ENCODE data around the gene LRRC23. TPM values are rescaled to one million over a fixed set of nuclear protein-coding genes. Genes with fewer than 3 reads are reported as not detected.

LRRC23 gene
- total and polyA plus RNA-seq, 4 donors, result 13.5 to 25.5 (median 25.2) TPM

DNA sequence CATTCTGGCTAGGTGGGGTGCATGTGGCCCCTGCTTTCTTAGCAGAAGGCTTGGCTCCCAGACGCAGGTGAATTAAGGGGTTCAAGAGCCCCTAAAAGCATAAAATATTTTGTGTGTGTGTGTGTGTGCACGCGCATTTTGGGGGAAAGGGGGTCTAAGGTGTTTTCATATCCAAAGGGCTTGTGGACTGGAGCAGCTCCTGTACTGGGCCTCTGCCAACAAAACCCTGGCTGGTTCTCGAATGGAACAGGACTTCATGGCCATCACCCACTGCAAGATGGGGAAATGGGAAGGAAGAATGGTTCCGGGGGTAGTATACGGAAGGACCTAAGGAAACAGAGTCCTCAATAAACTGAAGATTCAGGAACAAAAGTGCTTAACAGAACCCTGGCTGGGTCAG is 19.2 kb downstream of the LRRC23 start:
- no peak overlapping the region for H3K4me3 ChIP-seq (ENCODE audit: low read depth, low read length)
- WGBS (ENCODE audit: insufficient coverage), result 67% methylated on average over 4 of the region's 6 CpGs

DNA sequence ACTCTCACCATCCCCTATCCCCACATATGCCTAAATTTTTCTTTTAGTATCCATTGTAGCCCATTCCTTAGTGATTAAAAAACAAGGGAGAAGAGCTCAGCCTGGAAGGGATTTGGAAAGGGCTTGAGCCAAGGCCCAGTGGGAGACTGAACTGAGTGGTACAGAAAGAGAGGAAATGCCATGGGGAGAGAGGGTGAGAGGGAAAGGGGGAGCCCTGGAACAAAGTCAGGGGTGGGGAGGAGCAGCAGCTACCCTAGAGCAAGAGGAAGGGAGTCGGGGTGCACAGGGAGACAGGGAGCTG is 20.6 kb downstream of the LRRC23 start:
- DNase-seq (ENCODE audit: low read depth in 4 of 6, low spot score in 6 of 6), result peak in 2 of 6 donors; percentile 68 to 83
- Histone ChIP-seq H3K4me3 (ENCODE audit: low read depth, low read length) (peak overlapping the region; percentile 39), H3K9me3 (ENCODE audit: control insufficient read depth, insufficient read depth, low read length) (no peaks in the 10 kb centered on the region), H3K4me1 (ENCODE audit: control insufficient read depth, insufficient read depth, low read length) (peaks cover 63% of the 10 kb centered on the region), H3K27me3 (ENCODE audit: control insufficient read depth, insufficient read depth, low read length) (no peaks in the 10 kb centered on the region), H3K27ac (ENCODE audit: low read depth, low read length) (peak overlapping the region; percentile 99), H3K36me3 (ENCODE audit: control insufficient read depth, insufficient read depth, low read length) (peaks cover 29% of the 10 kb centered on the region)
- WGBS (ENCODE audit: insufficient coverage), result 7% methylated on average over 1 of the region's 1 CpG

More for the DNA sequence above, 19.2 kb downstream of the LRRC23 start:
- Histone ChIP-seq H3K27me3 (ENCODE audit: control insufficient read depth, insufficient read depth, low read length) (no peaks in the 10 kb centered on the region), H3K4me1 (ENCODE audit: control insufficient read depth, insufficient read depth, low read length) (peaks cover 51% of the 10 kb centered on the region), H3K36me3 (ENCODE audit: control insufficient read depth, insufficient read depth, low read length) (peaks cover 38% of the 10 kb centered on the region), H3K27ac (ENCODE audit: low read depth, low read length) (peak overlapping the region; percentile 99), H3K9me3 (ENCODE audit: control insufficient read depth, insufficient read depth, low read length) (no peaks in the 10 kb centered on the region)
- no peak for DNase-seq (ENCODE audit: low read depth in 4 of 6, low spot score in 6 of 6)

DNA sequence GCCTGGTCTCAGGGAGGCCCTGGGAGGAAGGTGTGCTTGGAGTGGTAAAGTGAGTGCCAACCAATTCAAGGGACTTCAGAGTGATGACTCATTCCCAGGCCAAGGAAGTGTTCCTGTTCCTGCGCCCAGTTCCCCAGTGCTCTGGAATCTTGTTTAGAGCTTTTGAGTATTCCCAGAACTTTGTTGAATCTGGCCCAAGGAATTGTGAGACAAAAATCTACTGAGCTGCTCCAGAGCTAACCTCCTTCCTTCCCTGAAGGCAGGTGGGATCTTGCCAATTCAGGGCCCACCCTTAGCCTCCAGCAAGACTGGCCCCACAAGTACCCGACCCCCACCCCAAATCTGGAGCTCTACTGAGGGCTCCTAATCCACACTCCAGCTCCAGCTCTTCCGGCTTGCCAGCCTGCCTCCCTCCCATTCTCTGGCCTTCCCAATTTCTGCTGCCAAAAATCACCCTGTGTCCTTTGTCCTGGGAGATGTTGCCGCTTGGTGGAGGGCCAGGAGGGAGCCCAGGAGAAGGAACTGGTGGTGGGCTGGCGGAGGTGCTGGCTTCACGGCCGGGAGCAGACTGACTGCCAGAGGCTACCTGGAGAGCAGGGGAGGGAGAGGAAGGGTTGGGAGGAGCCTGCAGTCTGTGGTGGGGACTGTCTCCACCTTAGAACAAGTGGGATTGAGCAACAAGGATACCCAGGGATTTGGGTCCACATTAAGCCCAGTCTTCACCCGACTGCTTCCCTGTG is 21.1 kb downstream of the LRRC23 start:
- peak overlapping the region; percentile 99 for H3K27ac ChIP-seq (ENCODE audit: low read depth, low read length)
- peaks cover 32% of the 10 kb centered on the region for H3K36me3 ChIP-seq (ENCODE audit: control insufficient read depth, insufficient read depth, low read length)
- 2% methylated on average over 7 of the region's 8 CpGs for WGBS (ENCODE audit: insufficient coverage)
- DNase-seq (ENCODE audit: low read depth in 4 of 6, low spot score in 6 of 6), result peak in 4 of 6 donors; percentile 83 to 96 (median 90)
- H3K4me3 ChIP-seq (ENCODE audit: low read depth, low read length), result peak overlapping the region; percentile 46
- H3K4me1 ChIP-seq (ENCODE audit: control insufficient read depth, insufficient read depth, low read length), result peaks cover 67% of the 10 kb centered on the region
- H3K27me3 ChIP-seq (ENCODE audit: control insufficient read depth, insufficient read depth, low read length), result no peaks in the 10 kb centered on the region
- no peaks in the 10 kb centered on the region for H3K9me3 ChIP-seq (ENCODE audit: control insufficient read depth, insufficient read depth, low read length)

DNA sequence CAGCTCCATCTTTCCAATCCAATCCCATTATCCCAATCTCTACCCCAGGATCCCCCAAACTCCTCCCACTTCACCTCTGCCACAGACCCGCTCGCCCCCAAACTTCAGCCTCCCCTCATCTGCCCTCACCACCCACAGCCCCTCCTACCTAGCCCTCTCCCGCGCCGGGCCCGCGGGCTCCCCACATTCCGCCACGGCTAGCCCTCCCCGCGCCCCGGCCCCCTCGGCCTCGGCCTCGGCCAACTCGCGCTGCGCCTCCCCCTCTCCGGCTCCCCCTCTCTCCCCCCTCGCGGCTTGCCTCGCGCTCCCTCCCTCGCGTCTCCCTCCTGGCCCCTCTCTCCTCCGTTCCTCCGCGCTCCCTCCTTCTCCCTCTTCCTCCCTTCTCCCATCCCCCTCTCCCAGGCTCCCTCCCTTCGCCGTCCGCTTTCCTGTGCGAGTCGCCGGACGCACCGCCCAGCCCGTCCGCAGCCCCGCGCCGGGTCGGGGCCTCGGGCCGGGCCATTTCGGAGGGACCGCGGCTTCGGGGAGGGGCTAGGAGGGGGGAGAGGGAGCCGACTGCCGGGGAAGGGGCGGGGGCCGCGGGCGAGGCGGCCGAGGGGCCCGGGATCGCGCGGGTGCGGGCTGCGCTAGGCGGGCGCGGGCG is 22.9 kb downstream of the LRRC23 start, which contains the start of gene ATN1:
Gene ATN1, plus strand, starts transcription at position 581 of the 643 bp plus-strand sequence. CDS start 6,043 bp downstream, outside the sequence.
- WGBS (ENCODE audit: insufficient coverage), result 0% methylated on average over 36 of the region's 66 CpGs
- H3K36me3 ChIP-seq (ENCODE audit: control insufficient read depth, insufficient read depth, low read length), result peaks cover 15% of the 10 kb centered on the region
- no peaks in the 10 kb centered on the region for H3K9me3 ChIP-seq (ENCODE audit: control insufficient read depth, insufficient read depth, low read length)

DNA sequence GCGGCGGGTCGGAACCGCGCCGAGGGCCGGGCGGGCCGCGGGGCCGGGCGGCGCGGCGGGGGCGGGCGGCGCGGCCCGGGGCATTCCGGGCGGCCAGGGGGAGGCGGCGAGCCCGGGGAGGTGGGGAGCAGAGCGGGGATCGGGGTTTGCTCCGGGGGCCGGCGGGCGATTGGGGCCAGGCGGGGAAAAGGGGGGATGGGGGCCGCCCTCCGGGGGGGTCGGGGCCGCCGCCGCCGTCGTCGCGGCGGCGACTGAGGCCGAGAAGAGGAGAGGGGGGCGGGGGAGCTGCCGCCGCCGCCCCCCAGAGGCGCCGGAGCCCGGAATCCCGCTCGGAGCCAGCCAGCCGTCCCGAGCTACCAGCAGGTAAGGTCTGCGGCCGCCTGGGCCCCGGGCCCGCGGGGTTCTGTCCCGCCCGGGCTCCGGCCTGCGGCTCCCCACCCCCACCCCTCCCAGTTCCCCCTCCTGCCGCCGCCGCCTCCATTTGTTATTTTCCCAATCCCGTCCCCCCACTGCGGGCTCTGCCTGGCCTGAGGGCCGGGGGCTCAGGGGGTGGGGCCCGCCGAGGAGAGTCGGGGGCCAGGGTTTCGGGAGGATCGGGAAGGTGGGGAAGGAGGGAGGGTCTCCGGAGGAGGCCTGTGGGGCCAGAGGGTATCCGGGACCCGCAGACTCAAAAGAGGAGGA is 23.5 kb downstream of the LRRC23 start:
- peak overlapping the region; percentile 85 for H3K4me3 ChIP-seq (ENCODE audit: low read depth, low read length)
- H3K36me3 ChIP-seq (ENCODE audit: control insufficient read depth, insufficient read depth, low read length), result peaks cover 11% of the 10 kb centered on the region
- peaks cover 60% of the 10 kb centered on the region for H3K4me1 ChIP-seq (ENCODE audit: control insufficient read depth, insufficient read depth, low read length)
- 0% methylated on average over 42 of the region's 79 CpGs for WGBS (ENCODE audit: insufficient coverage)
- no peaks in the 10 kb centered on the region for H3K9me3 ChIP-seq (ENCODE audit: control insufficient read depth, insufficient read depth, low read length)
- DNase-seq (ENCODE audit: low read depth in 4 of 6, low spot score in 6 of 6), result peak in 2 of 6 donors; percentile 61 to 69
- H3K27ac ChIP-seq (ENCODE audit: low read depth, low read length), result peak overlapping the region; percentile 92
- H3K27me3 ChIP-seq (ENCODE audit: control insufficient read depth, insufficient read depth, low read length), result no peaks in the 10 kb centered on the region

More for the DNA sequence above, 22.9 kb downstream of the LRRC23 start, which contains the start of gene ATN1:
- Histone ChIP-seq H3K27ac (ENCODE audit: low read depth, low read length) (peak within 1 kb of the TSS; percentile 99), H3K4me3 (ENCODE audit: low read depth, low read length) (peak within 1 kb of the TSS; percentile 85), H3K27me3 (ENCODE audit: control insufficient read depth, insufficient read depth, low read length) (no peaks in the 10 kb centered on the region), H3K4me1 (ENCODE audit: control insufficient read depth, insufficient read depth, low read length) (peaks cover 60% of the 10 kb centered on the region)
- peak in 4 of 6 donors; percentile 66 to 97 (median 89) for DNase-seq (ENCODE audit: low read depth in 4 of 6, low spot score in 6 of 6)

DNA sequence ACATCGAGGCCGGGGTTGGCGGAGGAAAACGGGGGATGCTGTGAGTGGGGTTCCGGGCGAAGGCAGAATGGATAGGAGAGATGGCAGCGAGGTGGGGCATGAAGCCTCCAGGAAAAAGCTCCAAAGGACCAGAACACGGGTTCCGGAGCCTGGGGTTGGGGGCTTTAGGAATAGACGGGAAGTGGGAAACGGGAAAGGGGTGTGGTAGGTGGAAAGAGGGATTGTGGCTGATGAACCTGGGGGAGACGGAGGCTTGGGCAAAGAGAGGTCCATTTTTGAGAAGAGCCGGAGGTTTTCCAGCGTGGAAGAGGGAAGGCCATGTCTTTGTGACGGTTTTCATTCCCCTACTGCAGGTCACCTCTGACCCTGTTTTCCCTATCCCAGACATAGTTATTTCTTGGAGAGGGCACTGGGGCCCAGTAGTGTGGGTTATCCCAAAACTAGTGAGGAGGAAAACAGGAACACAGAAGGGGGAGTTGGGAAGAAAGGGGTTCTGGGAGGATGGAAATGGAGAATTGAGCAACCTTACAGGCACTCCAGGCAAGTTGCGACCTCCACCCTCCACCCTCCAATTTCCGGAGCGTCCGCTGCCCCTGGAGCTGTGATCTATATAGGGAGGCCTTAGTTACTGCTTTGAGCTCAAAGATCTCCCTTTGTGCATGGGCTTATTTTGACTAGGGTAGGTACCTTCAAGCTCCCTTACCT is 24.2 kb downstream of the LRRC23 start:
- Histone ChIP-seq H3K4me1 (ENCODE audit: control insufficient read depth, insufficient read depth, low read length) (peaks cover 57% of the 10 kb centered on the region), H3K27me3 (ENCODE audit: control insufficient read depth, insufficient read depth, low read length) (no peaks in the 10 kb centered on the region), H3K9me3 (ENCODE audit: control insufficient read depth, insufficient read depth, low read length) (no peaks in the 10 kb centered on the region), H3K27ac (ENCODE audit: low read depth, low read length) (peak overlapping the region; percentile 92), H3K36me3 (ENCODE audit: control insufficient read depth, insufficient read depth, low read length) (peaks cover 11% of the 10 kb centered on the region), H3K4me3 (ENCODE audit: low read depth, low read length) (peak overlapping the region; percentile 85)
- under 1% methylated on average over 11 of the region's 19 CpGs for WGBS (ENCODE audit: insufficient coverage)
- DNase-seq (ENCODE audit: low read depth in 4 of 6, low spot score in 6 of 6), result peak in 1 of 6 donors; percentile 25

DNA sequence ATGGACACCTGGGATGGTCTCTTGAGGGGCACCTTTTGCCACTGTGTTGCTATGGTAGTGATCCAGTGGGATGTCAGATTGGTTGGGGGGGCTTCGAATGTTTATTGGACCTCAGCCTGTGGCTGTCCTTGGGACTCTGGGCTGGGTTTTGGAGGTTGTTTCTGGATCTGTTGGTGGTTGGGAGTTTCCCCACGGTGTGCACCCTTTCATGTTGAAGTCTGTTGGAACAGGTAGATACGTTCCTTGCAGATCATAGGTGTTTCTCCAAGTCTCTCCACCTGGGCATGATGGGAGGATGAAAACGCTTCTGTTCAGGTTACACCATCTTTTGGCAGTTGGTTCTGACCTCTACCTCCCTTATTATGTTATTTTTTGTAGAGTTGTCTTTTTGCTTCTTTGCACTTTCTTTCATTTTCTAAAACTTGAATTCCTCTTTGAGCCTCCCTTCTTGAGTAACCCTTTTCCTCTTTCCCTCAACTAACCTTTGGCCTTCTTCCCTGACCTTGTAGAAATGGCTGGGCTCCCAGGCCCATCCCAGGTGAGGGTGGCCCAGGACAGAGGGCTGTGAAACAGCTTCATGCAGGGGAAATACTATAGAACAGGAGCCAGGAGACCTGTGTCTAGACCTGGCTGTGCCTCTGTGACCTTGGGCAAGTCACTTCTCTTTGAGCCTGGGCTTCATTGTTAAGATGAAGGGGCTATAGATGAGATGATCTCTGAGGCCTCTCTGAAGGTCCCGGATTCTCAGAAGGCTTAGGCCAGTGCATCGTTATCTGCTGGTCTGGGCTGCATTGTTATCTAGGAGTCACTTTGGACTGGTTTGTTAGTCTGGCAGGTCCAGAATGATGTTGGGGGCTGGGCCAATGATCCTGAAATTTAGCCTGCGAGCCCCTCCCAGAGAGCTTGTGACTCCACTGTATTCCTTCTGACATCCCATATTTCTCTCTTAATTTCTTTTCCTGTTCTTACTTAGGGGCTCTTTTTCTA is 25.1 kb downstream of the LRRC23 start:
- DNase-seq (ENCODE audit: low read depth in 4 of 6, low spot score in 6 of 6), result no peak
- no peaks in the 10 kb centered on the region for H3K9me3 ChIP-seq (ENCODE audit: control insufficient read depth, insufficient read depth, low read length)
- H3K36me3 ChIP-seq (ENCODE audit: control insufficient read depth, insufficient read depth, low read length), result peaks cover 20% of the 10 kb centered on the region
- peak overlapping the region; percentile 85 for H3K4me3 ChIP-seq (ENCODE audit: low read depth, low read length)
- peaks cover 53% of the 10 kb centered on the region for H3K4me1 ChIP-seq (ENCODE audit: control insufficient read depth, insufficient read depth, low read length)
- H3K27me3 ChIP-seq (ENCODE audit: control insufficient read depth, insufficient read depth, low read length), result no peaks in the 10 kb centered on the region
- peak overlapping the region; percentile 92 for H3K27ac ChIP-seq (ENCODE audit: low read depth, low read length)
- 71% methylated on average over 3 of the region's 7 CpGs for WGBS (ENCODE audit: insufficient coverage)

DNA sequence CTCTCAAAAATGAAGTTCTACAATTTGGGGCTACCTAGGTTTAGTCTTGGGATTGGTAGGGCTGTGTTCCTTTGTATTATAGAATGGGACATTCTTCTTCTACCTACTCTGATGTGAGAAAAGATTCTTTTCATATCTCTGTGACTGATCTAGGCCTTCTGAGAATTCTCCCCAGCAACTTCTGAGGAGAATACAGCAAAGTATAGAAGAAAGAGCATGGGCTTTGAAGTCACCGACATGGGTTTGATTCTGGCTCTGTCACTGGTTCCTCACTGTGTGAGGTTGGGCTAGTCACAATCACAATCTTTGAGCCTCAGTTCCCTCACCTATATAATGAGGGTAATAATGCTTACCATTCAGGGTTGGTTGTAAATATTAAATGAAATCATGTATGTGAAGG is 28.1 kb downstream of the LRRC23 start:
- H3K27ac ChIP-seq (ENCODE audit: low read depth, low read length), result no peak overlapping the region
- no peaks in the 10 kb centered on the region for H3K9me3 ChIP-seq (ENCODE audit: control insufficient read depth, insufficient read depth, low read length)
- no peak overlapping the region for H3K4me3 ChIP-seq (ENCODE audit: low read depth, low read length)
- H3K36me3 ChIP-seq (ENCODE audit: control insufficient read depth, insufficient read depth, low read length), result peaks cover 48% of the 10 kb centered on the region
- no peak for DNase-seq (ENCODE audit: low read depth in 4 of 6, low spot score in 6 of 6)
- H3K4me1 ChIP-seq (ENCODE audit: control insufficient read depth, insufficient read depth, low read length), result peaks cover 42% of the 10 kb centered on the region
- no peaks in the 10 kb centered on the region for H3K27me3 ChIP-seq (ENCODE audit: control insufficient read depth, insufficient read depth, low read length)
- WGBS (ENCODE audit: insufficient coverage), result no CpG with 5 or more reads among the region's 1 CpG

All from spinal cord (tissue), 10 donors.